Gastrocnemius medialis (tissue), 4 donors: ENCODE data around the gene DDOST.

Source experiments
- CTCF ChIP-seq, 5 experiments: fragments of 450-650 bp in 3 of 5; fragments of 200-600 bp in 2 of 5; sonication (generic) in 2 of 5; IDR thresholded peaks in 4 of 5; conservative IDR thresholded peaks in 1 of 5; 1 replicate in 4 of 5; 2 replicates in 1 of 5; pipeline ENCODE4 v1.5.1; 2016 to 2019; ENCODE audit warnings: antibody characterized with exemption in 5 of 5, mild to moderate bottlenecking in 3 of 5, moderate library complexity in 3 of 5
- POLR2A ChIP-seq, 2 donors: fragments of 450-650 bp; IDR thresholded peaks; one replicate each; pipeline ENCODE4 v1.6.1; 2017; ENCODE audit warnings: antibody characterized with exemption in 2 of 2, mild to moderate bottlenecking in 2 of 2, moderate library complexity in 2 of 2

GRCh38 chr1:20685099-20685662 lies 24.0 kb upstream of the DDOST start:
- TF ChIP-seq CTCF (IDR thresholded peaks at IDR 0.05 in 4 of 5, conservative IDR thresholded peaks at IDR 0.05 in 1 of 5) (no peak), POLR2A (IDR thresholded peaks at IDR 0.05) (peak in 1 of 2 donors; percentile 57)
